ENCODE measurements around the gene POLR1C.

DNA sequence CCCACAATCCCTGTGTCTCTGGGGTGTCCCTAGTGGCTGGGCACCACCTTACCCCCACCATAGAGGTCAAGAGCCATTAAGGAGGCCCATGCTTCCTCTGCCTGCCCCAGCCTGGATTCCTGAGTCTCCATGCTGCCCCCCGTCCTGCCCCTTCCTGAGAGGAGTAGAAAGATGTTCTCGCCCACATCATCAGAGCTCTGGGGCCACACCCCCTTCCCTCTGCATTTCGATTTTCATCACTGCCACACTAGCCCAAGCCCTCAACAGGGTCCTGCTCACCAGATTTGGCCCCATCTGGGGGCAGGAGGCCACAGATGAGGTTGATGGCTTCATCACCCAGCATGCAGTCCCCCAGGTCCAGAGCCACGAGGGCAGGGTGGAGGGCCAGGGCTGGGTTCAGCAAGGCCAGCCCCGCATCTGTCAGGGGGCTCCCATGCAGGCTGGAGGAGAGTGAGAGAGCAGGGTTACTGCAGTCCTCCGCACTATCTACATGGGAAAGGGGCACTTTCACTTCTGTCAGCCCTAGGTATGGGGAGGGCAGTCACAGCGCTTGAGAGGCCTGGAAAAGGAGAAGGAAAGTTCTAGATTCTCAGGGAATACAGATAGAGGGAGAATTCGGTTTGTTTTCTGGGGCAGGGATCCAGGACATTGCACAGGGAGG is 8.3 kb upstream of the POLR1C start:
- TF ChIP-seq, protein P1, sequence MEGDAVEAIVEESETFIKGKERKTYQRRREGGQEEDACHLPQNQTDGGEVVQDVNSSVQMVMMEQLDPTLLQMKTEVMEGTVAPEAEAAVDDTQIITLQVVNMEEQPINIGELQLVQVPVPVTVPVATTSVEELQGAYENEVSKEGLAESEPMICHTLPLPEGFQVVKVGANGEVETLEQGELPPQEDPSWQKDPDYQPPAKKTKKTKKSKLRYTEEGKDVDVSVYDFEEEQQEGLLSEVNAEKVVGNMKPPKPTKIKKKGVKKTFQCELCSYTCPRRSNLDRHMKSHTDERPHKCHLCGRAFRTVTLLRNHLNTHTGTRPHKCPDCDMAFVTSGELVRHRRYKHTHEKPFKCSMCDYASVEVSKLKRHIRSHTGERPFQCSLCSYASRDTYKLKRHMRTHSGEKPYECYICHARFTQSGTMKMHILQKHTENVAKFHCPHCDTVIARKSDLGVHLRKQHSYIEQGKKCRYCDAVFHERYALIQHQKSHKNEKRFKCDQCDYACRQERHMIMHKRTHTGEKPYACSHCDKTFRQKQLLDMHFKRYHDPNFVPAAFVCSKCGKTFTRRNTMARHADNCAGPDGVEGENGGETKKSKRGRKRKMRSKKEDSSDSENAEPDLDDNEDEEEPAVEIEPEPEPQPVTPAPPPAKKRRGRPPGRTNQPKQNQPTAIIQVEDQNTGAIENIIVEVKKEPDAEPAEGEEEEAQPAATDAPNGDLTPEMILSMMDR (IDR thresholded peaks at IDR 0.05), result no peak
- no peak for TF ChIP-seq POLR2AphosphoS5 (IDR thresholded peaks at IDR 0.05)
- no peak for TF ChIP-seq EP300 (IDR thresholded peaks at IDR 0.05)
- TF ChIP-seq POLR2A (IDR thresholded peaks at IDR 0.05), result no peak

Data from gastroesophageal sphincter (tissue), 3 donors.